ENCODE measurements around the gene C14orf119.

C14orf119 gene

DNA sequence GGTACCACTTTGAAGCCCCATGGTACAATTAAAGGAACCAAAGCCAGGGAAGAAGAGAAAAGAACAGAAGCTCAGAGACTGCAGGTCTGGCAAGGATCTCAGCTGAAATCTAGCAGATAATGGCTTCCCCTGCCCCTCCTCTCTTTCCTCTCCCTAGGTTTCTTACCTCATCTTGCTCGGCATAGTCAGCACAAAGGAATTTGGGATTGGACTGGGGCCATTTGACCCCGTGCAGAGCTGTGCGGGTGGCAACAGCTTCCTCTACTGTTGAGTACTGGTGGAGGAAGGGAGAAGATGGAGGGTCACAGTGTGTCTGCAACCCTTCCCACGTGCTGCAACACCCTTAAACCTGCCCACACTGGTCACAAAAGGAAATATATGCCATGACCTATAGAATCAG, 33.3 kb upstream of the C14orf119 start:
- no peak for DNase-seq

DNA sequence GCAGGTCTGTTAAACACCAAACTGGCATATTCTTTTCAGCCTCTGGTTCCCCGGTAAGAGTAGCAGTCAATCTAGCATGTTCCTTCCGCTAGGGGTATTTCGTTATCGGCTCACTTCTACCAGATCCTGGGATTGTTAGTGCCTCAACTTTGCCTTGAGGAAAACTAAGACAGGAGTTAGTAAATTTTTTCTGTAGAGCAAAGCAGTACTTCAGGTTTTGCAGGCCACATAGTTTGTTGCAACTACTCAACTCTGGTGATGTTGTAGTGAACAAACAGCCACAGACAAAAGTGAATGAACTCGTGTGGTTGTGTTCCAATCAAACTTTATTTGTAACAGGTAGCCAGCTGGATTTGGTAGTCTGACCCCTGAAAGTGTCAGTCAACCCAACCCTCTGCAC, 31.7 kb upstream of the C14orf119 start:
- DNase-seq = no peak

DNA sequence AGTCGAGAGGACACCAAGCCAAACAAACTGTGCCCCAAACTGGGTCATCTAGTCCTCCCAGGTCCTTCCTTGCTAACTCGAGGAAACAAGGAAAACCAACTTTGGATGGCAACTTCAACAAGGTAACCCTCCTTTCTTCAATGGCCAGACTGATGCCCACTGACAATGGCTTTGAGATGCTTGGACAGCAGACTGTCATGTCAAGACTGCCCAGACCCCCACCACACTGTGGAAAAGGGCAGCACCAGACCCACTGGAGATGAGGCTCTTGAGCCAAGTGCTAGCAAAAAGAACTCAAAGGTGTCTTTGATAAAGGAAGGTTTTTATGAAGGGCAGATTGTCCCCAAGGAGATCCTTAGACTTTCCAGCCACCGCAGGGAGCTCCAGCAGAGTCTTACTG, 28.9 kb upstream of the C14orf119 start:
- no peak for DNase-seq

DNA sequence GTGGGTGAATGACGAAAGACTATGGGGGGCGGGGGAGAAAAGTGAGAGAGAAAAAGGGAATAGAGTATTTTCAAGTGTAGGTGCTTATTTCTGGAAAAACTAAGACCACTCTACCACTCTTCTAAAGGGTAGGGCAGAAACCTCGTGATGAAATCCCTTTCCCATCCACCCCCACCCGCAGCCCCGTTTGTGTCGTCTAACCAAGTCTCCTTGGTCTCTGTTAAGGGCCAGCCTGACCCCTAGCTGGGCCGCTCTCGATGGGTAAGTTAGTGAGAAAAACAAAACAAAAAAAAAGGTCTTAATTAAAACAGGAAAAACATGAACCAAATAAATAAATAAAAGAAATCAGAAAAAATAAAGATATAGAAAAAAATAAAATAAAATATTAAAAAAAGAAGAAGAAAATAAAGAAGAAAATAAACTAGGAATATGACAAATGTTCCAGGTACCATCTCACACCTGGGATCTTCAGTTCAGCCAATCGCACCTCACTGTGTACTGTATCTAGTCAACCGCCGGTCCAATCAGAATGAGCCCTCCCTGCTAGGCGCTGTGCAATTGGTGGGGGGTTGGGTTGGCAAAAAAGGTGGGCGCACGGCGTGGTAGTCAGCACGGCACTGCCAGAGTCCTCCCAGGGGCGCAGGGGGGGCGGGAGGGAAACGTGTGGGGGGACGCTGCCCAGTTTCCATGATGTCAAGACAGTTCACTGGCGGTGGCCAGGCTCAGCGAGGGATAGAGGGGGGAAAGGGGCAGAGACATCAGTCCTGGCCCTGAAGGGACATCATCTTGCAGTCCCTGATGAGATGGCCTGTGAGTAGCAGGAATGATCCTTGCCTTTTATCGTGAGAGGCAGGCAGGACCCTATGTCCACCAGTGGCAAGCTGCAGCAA, 28.2 kb upstream of the C14orf119 start:
- no peak for DNase-seq

DNA sequence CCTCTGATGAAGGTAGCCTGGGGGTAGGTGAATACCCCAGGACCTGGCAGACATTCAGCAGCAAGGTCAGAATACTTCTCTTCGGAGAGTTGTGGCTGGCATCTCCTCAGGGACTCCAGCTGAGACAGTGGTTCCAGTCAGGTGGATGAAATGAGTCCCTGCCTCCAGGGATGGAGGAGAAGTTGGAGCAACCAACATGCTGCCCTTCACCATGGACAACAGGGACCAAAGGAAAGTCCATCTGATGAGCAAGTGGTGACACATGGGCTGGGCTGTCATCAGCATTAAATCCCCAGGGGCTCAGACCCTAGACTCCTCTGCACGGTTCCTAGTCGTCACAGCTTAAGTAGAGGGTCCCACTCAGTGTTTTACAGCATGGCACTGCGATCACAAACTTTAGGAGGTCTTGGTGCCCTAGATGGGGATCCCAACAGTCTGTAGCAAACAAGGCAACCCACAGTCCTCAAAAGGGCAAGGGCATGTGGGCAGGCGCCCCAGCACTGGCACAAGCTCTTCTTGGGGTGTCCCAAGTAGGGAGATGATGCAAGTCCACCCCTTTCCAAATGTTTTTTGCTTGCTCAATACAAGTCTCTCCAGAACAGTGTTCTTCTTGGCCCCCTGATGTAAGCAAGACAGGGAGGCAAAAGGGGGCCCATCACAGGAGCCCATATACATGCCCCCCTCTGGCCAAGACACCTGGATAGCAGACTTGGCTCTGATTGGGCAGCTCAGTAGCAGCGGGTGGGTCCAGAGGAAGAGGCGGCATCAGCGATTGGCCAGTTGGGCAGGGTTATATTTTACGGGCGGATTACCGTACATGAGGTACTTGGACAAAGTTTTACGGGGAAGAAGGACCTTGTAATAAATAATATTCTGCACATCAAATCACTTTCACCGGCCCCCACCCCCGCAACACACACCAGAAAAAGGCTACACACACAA, 27.2 kb upstream of the C14orf119 start:
- DNase-seq = no peak

DNA sequence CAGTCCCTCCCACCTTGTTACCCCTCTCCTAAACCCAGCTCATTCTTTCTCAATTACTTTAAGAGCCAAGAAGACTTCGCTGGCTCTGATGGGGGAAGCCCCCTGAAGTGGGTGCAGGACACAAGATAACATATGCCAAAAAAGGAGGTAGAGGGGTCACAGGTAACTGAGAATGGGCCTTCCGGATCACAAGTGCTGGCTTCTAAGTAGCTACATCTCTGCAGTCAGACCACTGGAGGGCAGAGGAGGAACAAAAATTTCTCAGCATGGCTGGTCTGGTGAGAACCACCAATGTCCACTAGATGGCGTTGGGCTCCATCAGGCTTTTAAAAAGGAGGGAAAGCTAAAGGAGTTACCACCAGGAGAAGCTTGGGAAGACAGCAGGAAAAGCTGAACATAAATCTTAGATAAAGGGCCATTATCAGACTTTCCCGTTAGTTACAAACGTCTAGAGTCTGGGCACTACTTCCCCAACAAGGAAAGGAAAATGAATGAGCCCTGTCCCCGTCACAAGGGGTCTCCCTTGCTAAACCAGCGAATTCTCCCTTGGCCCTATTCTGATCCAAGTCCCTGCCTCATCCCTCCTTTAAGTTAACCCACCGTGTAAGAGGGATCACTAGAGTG, 26.4 kb upstream of the C14orf119 start:
- DNase-seq = peak; percentile 66

DNA sequence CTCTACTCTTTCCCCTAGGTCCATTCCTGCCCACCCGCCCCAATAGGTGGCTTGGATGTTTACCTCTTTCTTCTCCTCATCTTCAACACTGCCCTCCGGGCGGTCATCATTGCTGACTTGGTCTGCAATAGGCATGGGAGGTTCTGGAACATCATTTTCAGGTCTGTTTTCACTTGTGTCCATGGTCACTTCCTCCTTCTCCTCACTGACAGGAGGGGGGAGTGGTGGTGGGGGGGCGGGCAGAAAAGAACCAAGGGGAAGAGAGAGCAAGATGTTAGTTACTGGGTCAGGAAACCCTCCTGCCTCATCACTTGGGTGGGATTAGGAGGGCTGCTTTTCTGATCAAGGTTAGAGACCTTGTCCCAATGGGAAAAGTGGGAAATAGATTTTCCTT, 25.9 kb upstream of the C14orf119 start:
- DNase-seq = no peak

DNA sequence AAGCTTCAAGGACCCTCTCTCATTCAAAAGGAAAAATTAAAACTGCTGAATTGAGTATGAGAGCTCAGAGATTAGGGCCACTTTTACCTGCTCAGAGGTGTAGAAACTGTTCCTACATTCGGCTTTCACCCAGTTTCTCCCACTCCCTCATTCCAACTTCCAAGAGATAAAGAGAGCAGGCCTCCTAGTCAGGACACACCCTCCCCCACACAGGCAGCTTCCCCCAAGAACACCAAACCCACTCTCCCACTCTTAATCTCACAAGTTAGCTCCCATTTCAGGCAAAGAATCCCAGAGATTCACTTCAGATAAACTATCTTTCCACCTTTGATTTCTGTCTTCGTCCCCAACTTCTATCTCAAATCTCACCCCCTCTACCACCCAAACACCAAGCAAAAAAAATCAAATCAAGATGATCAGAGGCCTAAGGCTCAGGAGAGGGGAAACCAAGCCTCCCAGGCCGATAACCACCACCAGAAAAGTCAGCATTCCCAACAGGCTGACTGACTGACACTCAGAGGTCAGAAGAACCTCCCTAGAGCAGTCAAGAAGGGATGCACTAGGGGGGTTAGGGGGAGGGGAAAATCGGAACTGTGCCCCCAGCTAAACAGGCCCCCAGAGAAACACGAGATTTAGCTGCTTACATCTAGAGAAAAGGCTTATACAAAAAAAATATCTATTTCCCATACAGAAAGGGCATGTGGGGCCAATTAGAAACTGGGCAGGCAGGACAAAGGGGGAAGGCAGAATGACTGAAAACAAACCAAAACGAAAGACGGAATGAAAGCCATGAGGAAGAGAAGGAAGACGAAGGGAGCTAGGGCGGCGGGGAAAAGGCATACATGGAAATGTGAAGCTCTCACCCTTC, 24.8 kb upstream of the C14orf119 start:
- no peak for DNase-seq

DNA sequence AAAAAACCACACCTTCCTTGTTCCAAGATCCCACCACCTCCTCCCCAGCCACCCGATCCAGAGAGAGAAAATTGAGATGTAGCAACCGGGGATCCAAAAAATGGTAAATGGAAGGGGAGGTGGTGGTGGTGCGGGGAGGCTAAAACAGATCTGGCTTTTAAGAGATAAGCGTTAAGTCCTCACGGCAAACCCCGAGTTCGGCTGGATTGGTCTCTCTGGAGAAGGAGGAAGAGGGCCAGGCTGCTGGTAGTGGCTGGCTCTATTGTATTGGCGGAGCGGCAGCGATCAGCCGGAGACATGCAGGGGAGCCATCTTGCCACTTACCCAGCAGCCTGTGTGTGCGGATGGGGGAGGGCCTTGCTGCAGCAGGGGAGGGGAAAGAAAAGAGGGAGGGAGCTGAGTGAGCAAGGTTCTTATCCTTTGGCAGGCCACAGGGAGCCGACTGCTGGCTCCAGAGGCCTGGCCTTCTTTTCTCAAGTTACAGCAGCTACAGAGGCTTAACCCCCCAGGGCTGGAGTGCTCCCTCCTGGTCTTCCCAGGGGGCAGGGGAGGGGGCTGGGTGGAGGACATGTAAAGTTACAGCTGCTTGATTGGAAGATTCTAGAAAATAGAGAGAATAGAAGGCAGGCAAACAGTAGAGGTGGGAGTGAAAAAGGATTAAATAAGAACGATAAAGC, 23.9 kb upstream of the C14orf119 start:
- peak; percentile 76 for DNase-seq

DNA sequence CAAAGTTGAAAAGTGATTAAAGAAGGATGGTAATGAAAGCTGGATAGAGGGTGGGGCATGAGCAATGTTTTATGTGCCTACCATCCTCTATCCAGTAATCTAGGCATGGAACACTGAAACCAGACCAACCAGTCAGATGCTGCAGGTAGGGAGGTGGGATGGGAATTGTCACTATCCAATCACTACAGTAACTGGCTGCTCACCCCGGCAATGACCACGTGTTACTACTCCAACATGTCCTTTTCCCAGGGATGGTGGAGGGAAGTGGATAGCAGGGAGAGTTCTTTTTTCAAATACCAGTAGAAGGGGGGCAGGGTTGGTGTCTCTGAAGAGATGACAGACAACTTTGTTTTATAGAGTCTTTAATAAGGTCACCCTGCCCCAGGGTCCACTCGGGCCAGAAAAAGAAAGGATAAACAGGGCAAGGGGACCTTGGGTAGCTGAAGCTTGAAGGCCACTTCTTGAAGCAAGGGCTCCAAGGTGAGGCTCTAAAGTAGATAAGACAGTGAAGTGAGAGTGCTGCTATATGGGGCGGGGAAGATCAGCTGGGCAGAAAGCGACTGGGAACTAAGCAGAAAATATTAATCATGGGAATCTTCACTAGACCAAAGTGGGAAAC, 23.3 kb upstream of the C14orf119 start:
- no peak for DNase-seq

DNA sequence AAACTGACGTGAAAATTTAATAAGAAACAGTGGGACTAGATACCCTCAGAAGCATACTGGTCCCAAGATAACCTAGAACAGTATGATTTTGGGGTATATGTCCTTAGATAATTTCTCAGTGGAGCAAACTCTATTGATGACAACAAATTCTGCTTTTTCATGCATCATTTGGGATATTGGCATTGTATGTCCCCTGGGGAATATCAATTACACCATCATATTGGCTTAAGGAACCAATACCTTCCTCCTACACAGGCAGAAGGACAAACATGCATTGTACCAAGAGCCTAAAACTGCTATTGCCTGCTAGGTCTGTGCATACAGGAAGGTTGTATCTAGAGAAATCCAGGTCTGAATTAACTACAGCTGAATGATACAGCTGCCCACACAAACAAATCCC, 20.4 kb upstream of the C14orf119 start:
- DNase-seq = no peak

DNA sequence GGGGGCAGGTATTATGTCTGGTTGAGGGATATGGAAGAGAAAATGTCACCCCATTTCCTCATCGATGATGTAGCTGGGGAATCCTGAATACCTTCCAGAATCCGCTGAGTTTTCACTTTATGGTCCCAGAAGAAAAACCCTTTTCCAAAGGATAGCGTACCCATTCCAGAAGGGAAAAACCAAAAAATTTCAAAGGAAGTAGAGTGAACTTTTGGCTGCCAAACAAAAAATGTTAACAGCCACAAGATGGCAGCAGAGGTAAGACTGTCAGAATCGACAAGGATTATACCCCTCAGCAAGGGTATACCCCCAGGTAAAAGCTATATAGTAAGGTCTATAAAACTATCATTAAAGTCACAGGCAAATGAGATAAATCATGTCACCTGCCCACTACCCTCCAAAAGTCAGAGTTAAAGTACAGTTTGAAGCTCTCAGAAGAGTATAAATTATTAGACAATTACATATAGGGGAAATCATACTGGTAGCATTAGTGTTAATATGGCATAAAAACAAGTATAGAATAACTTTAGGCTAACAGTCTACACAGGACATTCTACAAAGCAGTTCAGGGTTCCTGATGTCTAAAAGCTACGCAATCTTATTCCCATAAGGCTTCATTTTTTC, 18.4 kb upstream of the C14orf119 start:
- DNase-seq = no peak

DNA sequence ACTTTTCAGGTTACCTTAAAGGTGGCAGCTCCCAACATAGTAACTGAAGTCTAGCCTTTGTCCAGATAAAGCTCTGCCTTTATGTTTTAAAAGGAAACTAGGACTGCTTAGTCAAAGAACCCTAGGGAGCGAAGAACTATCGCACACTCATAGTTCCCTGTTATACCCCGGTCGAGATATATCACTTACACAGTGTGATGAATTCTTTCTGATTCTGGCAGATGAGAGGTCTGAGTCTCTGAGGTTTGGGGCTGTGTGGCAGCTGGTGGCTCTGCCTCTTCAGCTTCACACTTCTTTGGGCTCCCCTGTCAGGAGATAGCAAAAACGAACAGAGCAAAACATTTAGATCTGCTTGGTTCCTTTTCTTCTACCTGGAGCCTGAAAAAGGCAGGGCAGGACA, 17.3 kb upstream of the C14orf119 start:
- no peak for DNase-seq

DNA sequence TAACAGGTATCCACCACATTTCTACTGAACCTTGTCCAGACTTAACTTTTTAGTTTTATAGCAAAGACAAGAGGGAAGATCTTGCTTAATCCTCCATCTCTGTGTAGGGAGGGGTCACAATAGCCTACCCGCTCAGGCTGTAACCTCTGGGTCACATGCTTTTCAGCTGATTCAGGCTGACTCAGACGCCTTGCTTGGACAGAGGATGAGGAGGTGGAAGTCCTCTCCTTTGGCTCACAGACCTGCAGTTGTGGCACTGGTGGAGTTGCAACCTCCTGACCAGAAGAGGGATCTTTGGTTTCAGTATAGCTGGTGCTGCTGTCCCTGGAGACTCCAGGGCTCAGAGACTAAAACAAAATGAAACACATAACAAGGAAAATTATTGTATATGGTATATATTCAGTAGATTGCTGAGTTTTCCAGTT, 16.6 kb upstream of the C14orf119 start:
- no peak for DNase-seq

DNA sequence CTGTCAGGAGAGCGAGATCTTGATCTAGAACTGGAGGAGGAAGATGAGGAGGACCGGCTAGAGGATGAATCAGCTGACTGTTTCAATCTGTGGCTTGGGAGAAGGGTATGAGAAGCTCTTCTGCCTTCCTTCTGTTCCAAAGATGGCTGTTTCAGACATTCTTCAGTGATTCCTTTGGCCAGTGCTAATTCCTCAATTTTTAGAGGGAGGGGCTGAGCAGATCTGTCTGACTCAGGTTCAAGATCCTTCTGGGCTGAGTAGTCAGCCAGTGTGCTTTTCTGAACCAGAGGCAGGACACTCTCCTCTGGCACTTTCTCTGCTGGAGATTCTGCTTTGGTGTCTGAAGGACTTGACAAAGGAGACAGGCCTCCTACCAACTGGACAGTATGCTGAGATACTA, 15.6 kb upstream of the C14orf119 start:
- DNase-seq = no peak

DNA sequence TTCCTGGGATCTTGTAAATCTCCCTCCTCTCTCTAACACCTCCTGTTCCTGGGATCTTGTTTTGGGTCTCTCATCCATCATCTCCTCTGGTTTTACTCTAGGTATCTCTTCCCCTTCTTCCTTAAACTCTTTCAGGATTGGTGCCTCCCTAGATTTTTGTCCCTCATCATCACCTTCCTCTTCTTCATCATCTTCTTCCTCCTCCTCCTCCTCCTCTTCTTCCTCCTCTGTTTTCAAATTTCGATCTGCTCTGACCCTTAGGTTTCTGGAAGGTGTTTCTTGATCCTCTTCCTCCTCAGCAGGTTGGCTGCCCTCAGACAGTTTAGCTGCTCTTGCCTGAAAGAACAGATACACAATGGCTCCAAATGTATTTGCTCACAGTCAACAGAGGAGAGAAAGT, 14.8 kb upstream of the C14orf119 start:
- no peak for DNase-seq

DNA sequence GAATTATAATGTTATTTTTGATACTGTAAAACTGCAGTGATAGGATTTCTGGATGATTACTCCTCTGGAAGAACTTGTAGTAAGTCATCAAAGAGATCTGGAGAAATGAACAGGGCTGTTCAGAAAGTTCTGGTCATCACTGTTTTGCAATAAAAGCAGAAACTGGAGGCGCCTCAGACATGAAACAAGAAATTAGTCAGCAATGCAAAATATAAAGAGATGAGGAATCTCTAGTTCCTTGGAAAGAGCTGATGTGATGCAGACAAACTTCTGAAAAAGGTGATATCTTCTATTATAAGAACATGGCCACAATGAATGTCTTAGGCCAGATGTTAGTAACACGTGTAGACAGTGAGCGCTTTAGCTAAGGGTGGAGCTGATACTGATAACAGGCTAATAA, 9.8 kb upstream of the C14orf119 start:
- no peak for DNase-seq

DNA sequence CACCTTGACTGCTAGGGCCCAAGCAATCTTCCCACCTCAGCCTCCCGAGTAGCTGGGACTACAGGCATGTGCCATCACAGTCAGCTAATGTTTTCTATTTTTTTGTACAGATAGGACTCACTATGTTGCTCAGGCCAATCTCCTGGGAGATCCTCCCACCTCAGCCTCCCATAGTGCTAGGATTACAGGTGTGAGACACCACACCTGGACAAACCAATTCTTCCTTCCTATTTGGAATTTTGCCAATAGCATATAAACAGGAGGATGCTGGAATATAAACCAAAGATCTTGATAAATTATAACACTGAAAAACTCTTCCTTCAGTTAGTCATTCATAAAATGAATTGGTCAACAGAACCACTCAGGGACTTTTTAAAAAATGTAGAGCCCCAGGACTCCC, 8.7 kb upstream of the C14orf119 start:
- DNase-seq = no peak

DNA sequence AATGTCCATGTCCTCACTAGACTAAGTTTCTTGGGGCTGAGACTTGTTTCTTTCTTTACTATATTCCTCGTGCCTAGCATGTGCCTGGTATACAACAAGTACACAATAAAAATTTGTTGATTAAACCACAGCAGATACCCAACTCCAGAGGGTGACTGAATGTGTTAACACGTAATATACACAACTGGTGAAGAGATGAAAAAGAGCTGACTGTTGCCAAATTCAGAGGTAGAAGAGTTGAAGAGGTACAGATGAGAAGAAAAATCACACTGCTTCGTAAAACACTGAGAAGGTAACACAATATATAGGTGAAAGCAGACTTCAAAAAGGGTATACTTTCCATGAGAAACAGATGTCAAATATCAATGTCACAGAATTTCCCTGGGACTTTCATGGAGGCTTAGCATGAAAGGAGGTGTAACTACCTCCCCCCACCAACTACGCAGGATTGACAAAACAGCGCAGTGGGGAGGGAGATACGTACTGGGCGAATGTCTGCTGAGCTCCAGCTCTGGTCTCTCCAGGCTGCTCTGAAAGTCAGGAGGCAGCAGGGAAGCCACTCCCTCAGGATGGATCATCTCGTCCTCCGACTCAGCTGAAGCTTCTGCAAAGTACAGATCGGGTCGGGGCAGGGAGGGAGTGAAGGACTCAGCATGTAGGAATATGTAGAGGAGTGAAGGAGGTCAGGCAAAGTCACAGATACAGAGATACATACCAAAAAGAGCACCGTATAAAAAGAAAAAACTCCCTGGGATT, 5.6 kb upstream of the C14orf119 start:
- no peak for DNase-seq

DNA sequence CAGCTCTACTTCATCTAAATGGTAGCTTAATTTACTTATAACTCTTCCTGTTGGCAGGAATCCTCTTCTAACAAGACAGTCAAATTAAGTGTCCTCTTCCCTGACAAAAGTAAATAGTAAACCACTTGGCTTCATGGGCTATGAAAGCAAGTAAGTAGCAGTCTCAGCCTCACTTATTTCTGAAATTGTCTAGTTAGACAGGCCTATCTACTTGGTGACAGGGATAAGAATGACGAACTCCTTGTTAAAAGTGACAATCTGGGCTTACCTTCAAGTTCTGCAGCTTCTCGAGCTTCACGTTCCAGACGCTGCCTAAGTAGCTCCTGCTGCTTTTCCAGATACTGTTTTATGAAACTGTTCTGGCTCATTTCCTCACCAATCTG, 5.1 kb upstream of the C14orf119 start:
- no peak for DNase-seq

Data from activated T-cell treated with anti-CD3 and anti-CD28 coated beads, Interleukin-2, amount 50 U/mL, for 1 hour (primary cell).